ENCODE measurements around the gene ASPSCR1.

GRCh38 chr17:81955058-81955681 is 22.3 kb upstream of the ASPSCR1 start:
- TF ChIP-seq CTCF (IDR thresholded peaks at IDR 0.05 in 4 of 5, conservative IDR thresholded peaks at IDR 0.05 in 1 of 5) (no peak), POLR2A (IDR thresholded peaks at IDR 0.05) (no peak)
